Activated naive CD4-positive, alpha-beta T cell treated with anti-CD3 and anti-CD28 coated beads for 36 hours (primary cell): ENCODE measurements around the gene PSIP1. TPM values are rescaled to one million over a fixed set of nuclear protein-coding genes. Genes with fewer than 3 reads are reported as not detected.
A peak's percentile ranks its signal among the peaks of the same experiment; 100 is the strongest.

ENCODE experiments used
- CTCF ChIA-PET: fragments of 350-600 bp; sonication (Branson Sonifier 250); formaldehyde crosslinking; loops from one replicate; lab custom pipeline; 2021; ENCODE audit warnings: antibody characterized with exemption; lab: Charles Lee
- DNase-seq: peaks from one replicate; pipeline ENCODE4 v3.0.0-alpha.2; 2020
- H3K27ac Mint-ChIP-seq: one replicate; pipeline ENCODE4 v1.8.0; 2021; ENCODE audit warnings: mild to moderate bottlenecking, mixed read lengths
- H3K27me3 Mint-ChIP-seq: one replicate; pipeline ENCODE4 v1.8.0; 2021; ENCODE audit warnings: low read depth, mixed read lengths
- H3K36me3 Mint-ChIP-seq: one replicate; pipeline ENCODE4 v1.8.0; 2021; ENCODE audit warnings: low read depth, mixed read lengths
- H3K4me1 Mint-ChIP-seq: one replicate; pipeline ENCODE4 v1.8.0; 2021; ENCODE audit warnings: low read depth, mixed read lengths
- H3K4me3 Mint-ChIP-seq: one replicate; pipeline ENCODE4 v1.8.0; 2021; ENCODE audit warnings: mild to moderate bottlenecking, moderate library complexity, mixed read lengths
- H3K9me3 Mint-ChIP-seq: one replicate; pipeline ENCODE4 v1.8.0; 2021; ENCODE audit warnings: mixed read lengths
- intact Hi-C: fragments of 100-400 bp; cut with micrococcal nuclease; formaldehyde crosslinking; loops from one replicate; pipeline ENCODE4 v1.15.1; 2023
- total RNA-seq, 2 experiments: library from RNA; stranded (reverse); gene quantifications; one replicate each; pipeline ENCODE4 v1.2.3, GENCODE V29; 2021

Gene PSIP1
- total RNA-seq, 2 experiments from 2014 or later, result 161 to 164 TPM

GRCh38 chr9:15499139-15499538 is 11.6 kb downstream of the PSIP1 start:
- Mint-ChIP-seq H3K4me3 (no peak overlapping the region), H3K4me1 (peaks cover 66% of the 10 kb centered on the region), H3K27me3 (no peaks in the 10 kb centered on the region), H3K9me3 (no peaks in the 10 kb centered on the region), H3K27ac (no peak overlapping the region), H3K36me3 (peaks cover 37% of the 10 kb centered on the region)
- CTCF ChIA-PET, result interaction anchor here (1.9 kb wide), 1 partner anchor 34 kb away, joined by 4 read pairs; no protein-coding TSS in a partner anchor
- DNase-seq, result no peak
- intact Hi-C loops, result no loop called here

DNA sequence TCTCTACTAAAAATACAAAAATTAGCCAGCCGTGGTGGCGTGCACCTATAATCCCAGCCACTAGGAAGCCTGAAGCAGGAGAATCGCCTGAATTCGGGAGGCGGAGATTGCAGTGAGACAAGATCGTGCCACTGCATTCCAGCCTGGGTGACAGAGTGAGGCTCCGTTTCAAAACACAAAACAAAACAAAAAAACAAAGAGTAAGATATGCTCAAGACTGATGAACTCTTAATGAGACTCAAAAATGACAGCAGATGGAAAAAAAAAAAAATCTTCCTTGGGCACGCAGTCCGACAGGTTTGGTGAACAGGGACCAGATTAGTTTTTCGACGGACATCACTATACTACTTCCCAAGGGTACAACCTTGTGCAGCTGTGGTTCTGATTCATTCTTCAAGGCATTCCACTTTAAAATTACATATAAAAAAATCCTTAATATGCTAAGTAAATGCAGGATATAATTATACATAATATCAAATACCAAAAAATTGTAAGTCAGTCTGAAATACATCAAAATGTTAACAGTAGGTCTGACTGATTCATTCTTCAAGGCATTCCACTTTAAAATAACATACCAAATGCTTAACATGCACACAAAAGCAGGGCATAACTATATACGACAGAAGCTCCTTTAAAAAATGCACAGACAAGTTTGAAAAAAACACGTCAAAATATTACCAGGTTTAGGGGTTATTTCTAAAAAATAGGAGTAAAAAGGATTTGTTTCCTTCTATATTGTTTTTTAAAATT is 12.3 kb downstream of the PSIP1 start:
- Mint-ChIP-seq H3K4me1 (peaks cover 69% of the 10 kb centered on the region), H3K36me3 (peaks cover 37% of the 10 kb centered on the region), H3K27ac (no peak overlapping the region), H3K27me3 (no peaks in the 10 kb centered on the region), H3K4me3 (no peak overlapping the region), H3K9me3 (peaks cover 4% of the 10 kb centered on the region)
- no peak for DNase-seq
- intact Hi-C loops, result no loop called here
- CTCF ChIA-PET, result interaction anchor here (0.6 kb wide), 1 partner anchor 315 kb away, joined by 4 read pairs; no protein-coding TSS in a partner anchor

DNA sequence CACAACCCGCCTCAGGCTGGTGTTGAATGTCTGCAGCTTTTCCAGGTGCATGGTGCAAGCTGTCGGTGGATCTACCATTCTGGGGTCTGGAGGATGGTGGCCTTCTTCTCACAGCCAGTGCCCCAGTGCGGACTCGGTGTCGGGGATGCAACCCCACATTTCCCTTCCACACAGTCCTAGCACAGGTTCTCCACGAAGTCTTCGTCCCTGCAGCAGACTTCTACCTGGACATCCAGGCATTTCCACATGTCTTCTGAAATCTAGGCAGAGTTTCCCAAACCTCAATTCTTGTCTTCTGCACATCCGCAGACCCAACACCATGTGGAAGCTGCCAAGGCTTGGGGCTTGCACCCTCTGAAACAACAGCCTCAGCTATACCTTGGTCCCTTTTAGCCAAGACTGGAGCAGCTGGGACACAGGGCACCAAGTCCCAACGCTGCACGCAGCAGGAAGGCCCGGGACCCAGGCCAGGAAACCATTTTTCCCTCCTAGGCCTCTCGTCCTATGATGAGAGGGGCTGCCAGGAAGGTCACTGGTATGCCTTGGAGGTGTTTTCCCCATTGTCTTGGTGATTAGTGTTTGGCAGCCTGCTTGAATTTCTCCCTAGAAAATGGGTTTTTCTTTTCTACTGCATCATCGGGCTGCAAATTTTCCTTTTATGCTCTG is 18.2 kb downstream of the PSIP1 start:
- Mint-ChIP-seq H3K27ac (no peak overlapping the region), H3K27me3 (no peaks in the 10 kb centered on the region), H3K4me3 (no peak overlapping the region), H3K4me1 (peaks cover 51% of the 10 kb centered on the region), H3K9me3 (peaks cover 10% of the 10 kb centered on the region), H3K36me3 (peaks cover 39% of the 10 kb centered on the region)
- CTCF ChIA-PET, result interaction anchor here (0.6 kb wide), 1 partner anchor 8 kb away, joined by 3 read pairs; no protein-coding TSS in a partner anchor
- no peak for DNase-seq
- intact Hi-C loops, result no loop called here

- CTCF ChIA-PET, result interaction anchor here (0.6 kb wide), 1 partner anchor 9 kb away, joined by 3 read pairs; no protein-coding TSS in a partner anchor
- H3K27me3 Mint-ChIP-seq, result no peaks in the 10 kb centered on the region
- H3K4me1 Mint-ChIP-seq, result peaks cover 52% of the 10 kb centered on the region
- DNase-seq, result no peak
- no peak overlapping the region for H3K4me3 Mint-ChIP-seq
- H3K36me3 Mint-ChIP-seq, result peaks cover 38% of the 10 kb centered on the region
- H3K27ac Mint-ChIP-seq, result peak overlapping the region; percentile 28
- intact Hi-C loops, result no loop called here
- peaks cover 10% of the 10 kb centered on the region for H3K9me3 Mint-ChIP-seq
Measured at GRCh38 chr9:15491950-15492349, 18.8 kb downstream of the PSIP1 start.

DNA sequence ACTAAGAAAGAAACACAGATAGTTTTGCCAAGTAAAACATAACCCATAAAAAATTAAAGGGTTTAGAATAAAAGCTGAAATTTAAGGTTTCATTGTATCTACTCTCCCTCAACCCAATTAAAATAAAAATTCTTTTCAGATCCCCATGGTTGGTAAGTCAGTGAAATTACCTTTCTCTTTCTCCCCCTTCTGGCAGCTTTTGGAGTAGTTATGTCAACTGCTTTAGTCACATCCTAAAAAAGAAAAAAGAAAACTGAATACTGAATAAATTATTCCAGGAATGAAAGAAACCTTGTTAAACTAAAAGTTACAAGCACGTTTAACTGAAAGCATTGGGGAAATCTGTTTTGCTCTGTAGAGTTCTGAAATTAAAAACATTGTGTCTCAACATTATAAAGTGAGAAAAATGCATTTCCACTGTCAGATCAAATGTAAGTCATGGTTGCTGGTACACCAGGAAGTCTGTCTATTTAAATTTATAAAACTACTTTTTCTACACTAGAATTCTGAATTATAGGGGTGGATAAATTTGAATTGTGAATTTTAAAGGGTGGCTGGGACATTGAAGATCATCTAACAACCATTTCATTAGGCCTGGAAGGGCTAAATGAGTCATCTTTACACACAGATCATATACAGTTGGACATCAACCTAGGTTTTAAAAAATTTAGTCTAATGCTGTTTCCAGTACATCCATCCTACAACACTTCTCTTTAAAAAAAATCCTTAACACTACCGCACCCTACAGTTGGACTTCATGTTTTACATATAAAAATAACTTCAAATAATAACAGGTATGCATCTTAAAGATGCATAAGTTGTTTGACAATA is 24.7 kb downstream of the PSIP1 start:
- Mint-ChIP-seq H3K27ac (peak overlapping the region; percentile 80), H3K27me3 (no peaks in the 10 kb centered on the region), H3K36me3 (peaks cover 23% of the 10 kb centered on the region), H3K4me1 (peaks cover 47% of the 10 kb centered on the region), H3K9me3 (no peaks in the 10 kb centered on the region), H3K4me3 (no peak overlapping the region)
- intact Hi-C loops, result loop anchor here (1.0 to 5.0 kb wide), 6 partner anchors 25 to 208 kb away; no protein-coding TSS in a partner anchor
- CTCF ChIA-PET, result interaction anchor here (0.8 kb wide), 1 partner anchor 133 kb away, joined by 4 read pairs; no protein-coding TSS in a partner anchor
- DNase-seq, result no peak

DNA sequence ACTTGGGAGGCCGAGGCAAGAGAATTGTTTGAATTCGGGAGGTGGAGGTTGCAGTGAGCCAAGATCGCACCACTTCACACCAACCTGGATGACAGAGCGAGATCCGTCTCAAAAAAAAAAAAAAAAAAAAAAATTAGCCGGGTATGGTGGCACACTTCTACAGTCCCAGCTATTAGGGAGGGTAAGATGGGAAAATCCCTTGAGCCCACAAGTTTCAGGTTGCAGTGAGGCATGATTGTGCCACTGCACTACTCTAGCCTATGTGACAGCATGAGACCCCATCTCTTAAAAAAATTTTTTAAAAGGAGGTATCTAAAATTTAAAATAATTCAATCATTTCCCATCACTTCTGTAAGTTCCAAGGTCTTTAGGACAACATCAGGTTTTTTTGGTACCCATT is 26.0 kb downstream of the PSIP1 start:
- no peak for DNase-seq
- Mint-ChIP-seq H3K4me1 (peaks cover 47% of the 10 kb centered on the region), H3K27me3 (no peaks in the 10 kb centered on the region), H3K4me3 (no peak overlapping the region), H3K36me3 (peaks cover 23% of the 10 kb centered on the region), H3K27ac (peak overlapping the region; percentile 41), H3K9me3 (no peaks in the 10 kb centered on the region)
- CTCF ChIA-PET, result interaction anchor here (0.6 to 1.2 kb wide), 3 partner anchors 10 to 123 kb away, joined by 3 to 5 read pairs (median 3); no protein-coding TSS in a partner anchor
- intact Hi-C loops, result loop anchor here (5.0 kb wide), 1 partner anchor 122 kb away; no protein-coding TSS in a partner anchor

DNA sequence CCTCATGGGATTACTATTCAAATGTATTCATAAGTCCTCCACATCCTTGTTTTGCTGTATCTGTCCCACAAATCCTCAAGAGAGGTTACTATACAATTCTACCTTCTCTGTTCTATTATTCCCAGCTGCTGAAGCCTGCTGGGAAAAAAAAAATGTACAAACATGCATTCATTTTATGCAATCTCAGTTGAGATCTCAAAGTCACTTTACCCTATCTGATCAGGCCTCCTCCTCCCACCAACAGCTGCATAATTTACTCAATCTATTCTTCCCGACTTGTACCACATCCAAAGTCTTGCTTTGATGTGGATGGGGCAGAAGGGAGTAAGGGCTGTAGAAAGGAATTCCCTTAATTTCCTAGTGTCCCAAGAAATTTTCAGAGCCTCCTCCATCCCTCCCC is 28.6 kb downstream of the PSIP1 start:
- Mint-ChIP-seq H3K27ac (peak overlapping the region; percentile 2), H3K27me3 (no peaks in the 10 kb centered on the region), H3K4me1 (peaks cover 41% of the 10 kb centered on the region), H3K4me3 (no peak overlapping the region), H3K9me3 (no peaks in the 10 kb centered on the region), H3K36me3 (peaks cover 25% of the 10 kb centered on the region)
- DNase-seq, result no peak
- intact Hi-C loops, result no loop called here
- CTCF ChIA-PET, result interaction anchor here (1.0 to 1.3 kb wide), 2 partner anchors 50 to 127 kb away, joined by 3 read pairs; no protein-coding TSS in a partner anchor

GRCh38 chr9:15480028-15480427 is 30.7 kb downstream of the PSIP1 start:
- H3K9me3 Mint-ChIP-seq, result no peaks in the 10 kb centered on the region
- H3K27ac Mint-ChIP-seq, result no peak overlapping the region

GRCh38 chr9:15475923-15476536 is 34.7 kb downstream of the PSIP1 start:
- no peaks in the 10 kb centered on the region for H3K27me3 Mint-ChIP-seq
- H3K4me3 Mint-ChIP-seq, result no peak overlapping the region
- no peaks in the 10 kb centered on the region for H3K9me3 Mint-ChIP-seq
- H3K4me1 Mint-ChIP-seq, result peaks cover 21% of the 10 kb centered on the region
- CTCF ChIA-PET, result interaction anchor here (0.6 to 1.3 kb wide), 4 partner anchors 10 to 357 kb away, joined by 3 to 4 read pairs (median 3); no protein-coding TSS in a partner anchor
- H3K36me3 Mint-ChIP-seq, result peaks cover 20% of the 10 kb centered on the region
- no peak for DNase-seq
- H3K27ac Mint-ChIP-seq, result no peak overlapping the region
- intact Hi-C loops, result no loop called here

More at GRCh38 chr9:15480028-15480427, 30.7 kb downstream of the PSIP1 start:
- H3K27me3 Mint-ChIP-seq, result no peaks in the 10 kb centered on the region
- H3K4me3 Mint-ChIP-seq, result no peak overlapping the region
- intact Hi-C loops, result no loop called here
- H3K36me3 Mint-ChIP-seq, result peaks cover 19% of the 10 kb centered on the region
- CTCF ChIA-PET, result no interaction called here
- H3K4me1 Mint-ChIP-seq, result peaks cover 28% of the 10 kb centered on the region
- DNase-seq, result no peak

DNA sequence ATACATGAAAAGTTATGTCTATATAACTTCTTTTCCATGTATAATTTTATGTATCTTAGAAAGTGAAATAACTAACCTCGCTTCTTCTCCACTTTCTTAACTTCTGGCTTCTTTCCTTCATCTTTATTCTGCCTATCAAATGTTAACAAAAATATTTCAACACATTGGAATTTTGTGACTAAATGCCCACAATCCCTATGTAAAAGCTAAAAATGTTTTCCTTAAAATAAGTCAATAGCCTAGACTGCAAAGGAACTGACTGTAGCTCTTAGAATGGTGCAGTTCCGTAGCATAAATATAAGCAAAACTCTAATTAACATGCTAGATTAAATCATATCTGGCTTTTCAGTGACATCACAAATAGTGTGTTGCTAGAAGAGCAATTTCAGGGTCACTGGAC is 40.9 kb downstream of the PSIP1 start:
- Mint-ChIP-seq H3K9me3 (no peaks in the 10 kb centered on the region), H3K4me1 (peaks cover 15% of the 10 kb centered on the region), H3K27ac (peak overlapping the region; percentile 36), H3K36me3 (peaks cover 42% of the 10 kb centered on the region), H3K27me3 (no peaks in the 10 kb centered on the region), H3K4me3 (no peak overlapping the region)
- intact Hi-C loops, result loop anchor here (5.0 kb wide), 1 partner anchor 48 kb away; the partner anchor contains the start of gene SNAPC3
- CTCF ChIA-PET, result interaction anchor here (0.7 to 1.6 kb wide), 6 partner anchors 15 to 215 kb away, joined by 3 to 5 read pairs (median 3); partner anchors contain the start of gene CCDC171
- DNase-seq, result no peak

GRCh38 chr9:15469406-15469805 is 41.4 kb downstream of the PSIP1 start:
- intact Hi-C loops, result loop anchor here (5.0 kb wide), 1 partner anchor 47 kb away; the partner anchor contains the start of gene SNAPC3
- Mint-ChIP-seq H3K4me3 (no peak overlapping the region), H3K27ac (no peak overlapping the region), H3K4me1 (peaks cover 15% of the 10 kb centered on the region), H3K9me3 (no peaks in the 10 kb centered on the region), H3K36me3 (peaks cover 42% of the 10 kb centered on the region), H3K27me3 (no peaks in the 10 kb centered on the region)
- CTCF ChIA-PET, result interaction anchor here (0.7 to 1.6 kb wide), 6 partner anchors 15 to 198 kb away, joined by 3 to 5 read pairs (median 3); partner anchors contain the start of gene CCDC171
- DNase-seq, result no peak
